K562 (cell line): ENCODE data around the gene CBX4. TPM values are rescaled to one million over a fixed set of nuclear protein-coding genes. Genes with fewer than 3 reads are reported as not detected.

ENCODE experiments used
- ATF6 ChIP-seq: sonication (generic); formaldehyde crosslinking; IDR thresholded peaks from 2 replicates; pipeline ENCODE4 v1.4.0; 2020; ENCODE audit warnings: mild to moderate bottlenecking, missing genetic modification reagents
- BCLAF1 ChIP-seq, 2 experiments: fragments of 450-650 bp in 1 of 2; IDR thresholded peaks; 2 replicates each; pipeline ENCODE4 v1.6.1; 2011 to 2017; ENCODE audit warnings: low read depth in 2 of 2, antibody characterized with exemption in 1 of 2, borderline replicate concordance in 1 of 2, low read length in 1 of 2, mild to moderate bottlenecking in 1 of 2, mixed read lengths in 1 of 2; ENCODE audit not compliant: control insufficient read depth in 1 of 2
- EZH2 ChIP-seq: IDR thresholded peaks from 2 replicates; pipeline ENCODE4 v1.6.1; 2012; ENCODE audit warnings: low read depth, mild to moderate bottlenecking, inconsistent platforms, low read length, borderline replicate concordance
- FOXK1 ChIP-seq: sonication (generic); formaldehyde crosslinking; IDR thresholded peaks from 2 replicates; pipeline ENCODE4 v1.8.0; 2022; ENCODE audit warnings: missing genetic modification reagents, mild to moderate bottlenecking, borderline replicate concordance
- MCM5 ChIP-seq: fragments of 450-650 bp; IDR thresholded peaks from 2 replicates; pipeline ENCODE4 v1.6.1; 2016; ENCODE audit warnings: low read depth
- NFE2L1 ChIP-seq: fragments of 450-650 bp; IDR thresholded peaks from 2 replicates; pipeline ENCODE4 v1.6.1; 2016; ENCODE audit warnings: missing genetic modification characterization, low read depth, mild to moderate bottlenecking, missing compliant biosample characterization, moderate library complexity, borderline replicate concordance
- NFIC ChIP-seq: fragments of 450-650 bp; IDR thresholded peaks from 2 replicates; pipeline ENCODE4 v1.6.1; 2017; ENCODE audit warnings: mild to moderate bottlenecking, inconsistent platforms
- RBFOX2 ChIP-seq: fragments of 200-400 bp; formaldehyde crosslinking; IDR thresholded peaks from 2 replicates; pipeline ENCODE4 v1.6.1; 2017; ENCODE audit warnings: low read depth, mild to moderate bottlenecking, low read length, moderate library complexity
- SFPQ ChIP-seq: fragments of 200-400 bp; formaldehyde crosslinking; IDR thresholded peaks from 2 replicates; pipeline ENCODE4 v1.6.1; 2017; ENCODE audit warnings: mild to moderate bottlenecking, low read depth, low read length, moderate library complexity
- TAF9B ChIP-seq: fragments of 450-650 bp; IDR thresholded peaks from 2 replicates; pipeline ENCODE4 v1.6.1; 2018; ENCODE audit warnings: mild to moderate bottlenecking; ENCODE audit not compliant: partially characterized antibody
- TFAP4 ChIP-seq: sonication (generic); formaldehyde crosslinking; IDR thresholded peaks from 2 replicates; pipeline ENCODE4 v1.8.0; 2022; ENCODE audit warnings: missing genetic modification reagents, mild to moderate bottlenecking, moderate library complexity, borderline replicate concordance
- TSC22D4 ChIP-seq: fragments of 450-650 bp; IDR thresholded peaks from 2 replicates; pipeline ENCODE4 v1.6.1; 2016; ENCODE audit warnings: missing genetic modification characterization, missing biosample characterization, control low read depth
- ZNF133 ChIP-seq: fragments of 250-450 bp; sonication (Bioruptor Pico); IDR thresholded peaks from 2 replicates; pipeline ENCODE4 v1.4.0; 2020; ENCODE audit warnings: mild to moderate bottlenecking
- ZNF146 ChIP-seq: IDR thresholded peaks from one replicate; pipeline ENCODE4 v1.6.1; 2018; ENCODE audit warnings: missing compliant biosample characterization; ENCODE audit not compliant: unreplicated experiment
- ZNF408 ChIP-seq: fragments of 250-450 bp; sonication (Bioruptor Pico); IDR thresholded peaks from 2 replicates; pipeline ENCODE4 v1.4.0; 2020; ENCODE audit warnings: low read depth, mild to moderate bottlenecking, moderate library complexity
- ZNF695 ChIP-seq: fragments of 450-650 bp; formaldehyde crosslinking; IDR thresholded peaks from 2 replicates; pipeline ENCODE4 v1.4.0; 2020; ENCODE audit warnings: mild to moderate bottlenecking, moderate library complexity
- polyA plus RNA-seq, 8 experiments: library from polyadenylated mRNA; depleted of rRNA in 4 of 8; stranded (reverse) in 5 of 8; unstranded in 3 of 8; fragments of >200 nt; fragmentation: Nextera tagmentation in 2 of 8; fragmentation: Illumina TruSeq in 1 of 8; extraction: Ambion mirVana in 2 of 8; extraction: Trizol in 1 of 8; gene quantifications; 2 replicates each; pipeline versions ENCODE4 v1.2.1 to v1.2.3, GENCODE V29; 2011 to 2014; ENCODE audit warnings: inconsistent platforms in 1 of 8, missing spikeins in 1 of 8
- total RNA-seq, 7 experiments: library from RNA; depleted of rRNA in 6 of 7; stranded (reverse); fragments of >200 nt in 6 of 7; fragmentation: Illumina TruSeq in 2 of 7; extraction: Trizol in 2 of 7; gene quantifications; 2 replicates each; pipeline versions ENCODE4 v1.2.1 to v1.2.3, GENCODE V29; 2011 to 2021; ENCODE audit warnings: low replicate concordance in 1 of 7

CBX4 gene
- total and polyA plus RNA-seq, 9 of the 15 experiments (the other 6 are each of a cell fraction or from before 2014, with no cell fraction given): 0.98 to 50.5 (median 10.0) TPM

- TF ChIP-seq ATF6 (no peak), NFIC (no peak), BCLAF1 (IDR thresholded peaks at IDR 0.05; ENCODE audit: borderline replicate concordance in 1 of 2, control insufficient read depth in 1 of 2, low read depth in 2 of 2, low read length in 1 of 2) (no peak), RBFOX2 (peak; percentile 78), TSC22D4 (tag) (no peak), ZNF146 (CRISPR knock-in tag) (no peak), EZH2 (no peak), SFPQ (no peak), ZNF695 (CRISPR knock-in tag) (no peak), TFAP4 (peak; percentile 56), MCM5 (no peak), FOXK1 (CRISPR knock-in tag) (no peak), ZNF408 (no peak), ZNF133 (CRISPR knock-in tag) (no peak), NFE2L1 (tag) (no peak), TAF9B (no peak)
These were observed 5.3 kb downstream of the CBX4 start (continued) for GRCh38 chr17:79833744-79834564.
